HCT116 (cell line): ENCODE results near the gene ATXN7L1. TPM values are rescaled to one million over a fixed set of nuclear protein-coding genes. Genes with fewer than 3 reads are reported as not detected.

ENCODE experiments used
- ATAC-seq: fragments of 200-7000 bp; cut with Tn5 transposase; 2 replicates; pipeline ENCODE4 v1.9.1; 2020; ENCODE audit warnings: mild to moderate bottlenecking, moderate library complexity
- BruUV-seq: library from RNA; stranded (reverse); fragments of 400-500 nt; replicated peaks from 2 replicates; lab custom pipeline; 2021; lab: Mats Ljungman, UMichigan
- CTCF ChIA-PET: fragments of 300-600 bp; sonication (Branson Sonifier 250); formaldehyde crosslinking; loops from one replicate; lab custom pipeline; 2021; ENCODE audit warnings: antibody characterized with exemption; lab: Charles Lee
- POLR2A ChIA-PET: fragments of 300-600, 350-600 bp; sonication (Branson Sonifier 250); formaldehyde crosslinking; loops from one replicate; lab custom pipeline; 2021; ENCODE audit warnings: antibody characterized with exemption; lab: Charles Lee
- RAD21 ChIA-PET, 2 experiments: fragments of 300-600 bp; sonication (Branson Sonifier 250); formaldehyde crosslinking; loops; one replicate each; lab custom pipeline; 2023; ENCODE audit warnings: low total read pairs in 2 of 2; ENCODE audit not compliant: uncharacterized antibody in 2 of 2, unreplicated experiment in 2 of 2, low non-redundant PET in 1 of 2; lab: Charles Lee
- DNase-seq: peaks from one replicate; pipeline ENCODE4 v3.0.0-alpha.2; 2010; ENCODE audit warnings: low read depth, low spot score
- H2AFZ ChIP-seq: fragments of 200-600 bp; shearing (Covaris generic), sonication (generic); 2 replicates; pipeline ENCODE4 v1.6.1; 2017; ENCODE audit warnings: low read depth, mixed run types, mixed read lengths, antibody characterized with exemption, low read length; ENCODE audit not compliant: poor library complexity, severe bottlenecking
- H3K27ac ChIP-seq: 2 replicates; pipeline ENCODE4 v1.5.1; 2012; ENCODE audit warnings: low read depth, low read length
- H3K27me3 ChIP-seq: fragments of 200-600 bp; sonication (generic); 2 replicates; pipeline ENCODE4 v1.6.1; 2016; ENCODE audit warnings: mixed run types, low read length, mixed read lengths; ENCODE audit not compliant: insufficient read depth
- H3K36me3 ChIP-seq, 2 experiments: fragments of 200-500 bp in 1 of 2; fragments of 200-600 bp in 1 of 2; sonication (Bioruptor generic) in 1 of 2; sonication (generic) in 1 of 2; 2 replicates each; pipeline versions ENCODE4 v1.5.1 to v1.6.1; 2014 to 2016; ENCODE audit warnings: low read length in 2 of 2, inconsistent platforms in 1 of 2, mixed read lengths in 1 of 2, mixed run types in 1 of 2; ENCODE audit not compliant: insufficient read depth in 2 of 2, control insufficient read depth in 1 of 2
- H3K4me1 ChIP-seq, 2 experiments: fragments of 200-600 bp in 1 of 2; sonication (generic) in 1 of 2; 2 replicates each; pipeline versions ENCODE4 v1.5.1 to v1.6.1; 2012 to 2017; ENCODE audit warnings: low read length in 2 of 2, inconsistent platforms in 1 of 2, mild to moderate bottlenecking in 1 of 2, mixed read lengths in 1 of 2, mixed run types in 1 of 2, moderate library complexity in 1 of 2; ENCODE audit not compliant: insufficient read depth in 2 of 2, control insufficient read depth in 1 of 2
- H3K4me2 ChIP-seq: fragments of 200-600 bp; sonication (generic); 2 replicates; pipeline ENCODE4 v1.6.1; 2017; ENCODE audit warnings: mixed run types, low read length, mixed read lengths
- H3K4me3 ChIP-seq, 2 experiments: fragments of 200-600 bp in 1 of 2; sonication (generic) in 1 of 2; replicated peaks in 1 of 2; 2 replicates each; pipeline ENCODE4 v1.5.1; 2011 to 2016; ENCODE audit warnings: low read length in 2 of 2, control low read depth in 1 of 2, low read depth in 1 of 2, mild to moderate bottlenecking in 1 of 2, mixed read lengths in 1 of 2, mixed run types in 1 of 2
- H3K79me2 ChIP-seq: fragments of 200-600 bp; sonication (generic); 2 replicates; pipeline ENCODE4 v1.6.1; 2017; ENCODE audit warnings: mild to moderate bottlenecking, mixed run types, low read length, moderate library complexity, mixed read lengths; ENCODE audit not compliant: insufficient read depth
- H3K9ac ChIP-seq: fragments of 200-600 bp; sonication (generic); 2 replicates; pipeline ENCODE4 v1.6.1; 2016; ENCODE audit warnings: low read length, mixed read lengths
- H3K9me2 ChIP-seq: fragments of 200-600 bp; sonication (generic), shearing (Covaris generic); 2 replicates; pipeline ENCODE4 v1.6.1; 2017; ENCODE audit warnings: mixed run types, mild to moderate bottlenecking, moderate library complexity; ENCODE audit not compliant: insufficient read depth
- H3K9me3 ChIP-seq, 2 experiments: fragments of 200-500 bp in 1 of 2; fragments of 200-600 bp in 1 of 2; sonication (Bioruptor generic) in 1 of 2; sonication (generic) in 1 of 2; 2 replicates each; pipeline ENCODE4 v1.6.1; 2014 to 2017; ENCODE audit warnings: low read length in 2 of 2, mixed read lengths in 2 of 2, inconsistent platforms in 1 of 2, low read depth in 1 of 2, mild to moderate bottlenecking in 1 of 2, mixed run types in 1 of 2, moderate library complexity in 1 of 2; ENCODE audit not compliant: control insufficient read depth in 1 of 2, insufficient read depth in 1 of 2
- H4K20me1 ChIP-seq: fragments of 200-600 bp; sonication (generic), shearing (Covaris generic); 2 replicates; pipeline ENCODE4 v1.6.1; 2017; ENCODE audit warnings: mixed run types, mild to moderate bottlenecking, moderate library complexity; ENCODE audit not compliant: insufficient read depth
- ATF3 ChIP-seq: IDR thresholded peaks from 2 replicates; pipeline ENCODE4 v1.6.1; 2012
- CBX3 ChIP-seq: IDR thresholded peaks from 2 replicates; pipeline ENCODE4 v1.6.1; 2012; ENCODE audit warnings: low read depth
- CEBPB ChIP-seq: IDR thresholded peaks from 2 replicates; pipeline ENCODE4 v1.6.1; 2012; ENCODE audit warnings: low read depth
- CTCF ChIP-seq, 3 experiments: fragments of 200-600 bp in 1 of 3; sonication (generic) in 1 of 3; IDR thresholded peaks in 2 of 3; conservative IDR thresholded peaks in 1 of 3; 2 replicates each; pipeline ENCODE4 v1.5.1; 2012 to 2017; ENCODE audit warnings: low read depth in 2 of 3, low read length in 2 of 3, antibody characterized with exemption in 1 of 3, borderline replicate concordance in 1 of 3, control low read depth in 1 of 3, mild to moderate bottlenecking in 1 of 3, mixed read lengths in 1 of 3, mixed run types in 1 of 3, moderate library complexity in 1 of 3; ENCODE audit not compliant: insufficient read depth in 1 of 3
- EZH2 ChIP-seq: fragments of 200-600 bp; sonication (generic); IDR thresholded peaks from 2 replicates; pipeline ENCODE4 v1.6.1; 2017; ENCODE audit warnings: antibody characterized with exemption, mixed run types
- EZH2phosphoT487 ChIP-seq: fragments of 200-600 bp; IDR thresholded peaks from 2 replicates; pipeline ENCODE4 v1.6.1; 2018; ENCODE audit warnings: antibody characterized with exemption, borderline replicate concordance
- FOSL1 ChIP-seq: IDR thresholded peaks from 2 replicates; pipeline ENCODE4 v1.6.1; 2012; ENCODE audit warnings: low read depth
- JUND ChIP-seq: IDR thresholded peaks from 2 replicates; pipeline ENCODE4 v1.6.1; 2012
- MAX ChIP-seq: IDR thresholded peaks from 2 replicates; pipeline ENCODE4 v1.6.1; 2012
- POLR2A ChIP-seq: IDR thresholded peaks from 2 replicates; pipeline ENCODE4 v1.7.0; 2011; ENCODE audit warnings: borderline replicate concordance; ENCODE audit not compliant: insufficient read depth, insufficient read length; ENCODE audit errors: extremely low read depth
- POLR2AphosphoS5 ChIP-seq: IDR thresholded peaks from 2 replicates; pipeline ENCODE4 v1.6.1; 2011; ENCODE audit warnings: mild to moderate bottlenecking, low read depth, low read length, moderate library complexity
- REST ChIP-seq: IDR thresholded peaks from 2 replicates; pipeline ENCODE4 v1.6.1; 2012; ENCODE audit warnings: low read depth
- SIN3A ChIP-seq: IDR thresholded peaks from 2 replicates; pipeline ENCODE4 v1.6.1; 2012; ENCODE audit warnings: low read depth
- SP1 ChIP-seq: IDR thresholded peaks from 2 replicates; pipeline ENCODE4 v1.6.1; 2012; ENCODE audit warnings: low read depth
- SRF ChIP-seq: IDR thresholded peaks from 2 replicates; pipeline ENCODE4 v1.6.1; 2012; ENCODE audit warnings: low read depth
- YY1 ChIP-seq: IDR thresholded peaks from 2 replicates; pipeline ENCODE4 v1.6.1; 2011; ENCODE audit warnings: low read length, low read depth, moderate library complexity, mild to moderate bottlenecking; ENCODE audit not compliant: insufficient replicate concordance; ENCODE audit errors: extremely low read depth
- ZBTB33 ChIP-seq: IDR thresholded peaks from 2 replicates; pipeline ENCODE4 v1.6.1; 2011; ENCODE audit warnings: mild to moderate bottlenecking, low read length, moderate library complexity; ENCODE audit not compliant: insufficient replicate concordance; ENCODE audit errors: extremely low read depth
- ZFX ChIP-seq: fragments of 450-650 bp; IDR thresholded peaks from 2 replicates; pipeline ENCODE4 v1.6.1; 2017
- intact Hi-C: fragments of 100-400 bp; cut with micrococcal nuclease; formaldehyde crosslinking; loops from 2 replicates; pipeline ENCODE4 v1.10.0; 2022
- total RNA-seq: library from RNA; stranded (reverse); gene quantifications from one replicate; pipeline ENCODE4 v1.2.1, GENCODE V29; 2021; ENCODE audit not compliant: unreplicated experiment

ATXN7L1 gene
- total RNA-seq, 1 experiment from 2014 or later: 11.5 TPM

GRCh38 chr7:105712877-105713276 lies 163.5 kb downstream of the ATXN7L1 start:
- ATAC-seq (no peak), DNase-seq (no peak)
- H3K27me3 ChIP-seq: no peaks in the 10 kb centered on the region
- no peaks in the 10 kb centered on the region for H3K79me2 ChIP-seq
- intact Hi-C loops: no loop called here
- BruUV-seq: no TSS peak
- RAD21 ChIA-PET: no interaction called here
- H3K9me2 ChIP-seq: no peaks in the 10 kb centered on the region
- peaks cover 7 to 12% of the 10 kb centered on the region in 2 experiments; a peak in 3 of 4 replicates for H3K9me3 ChIP-seq
- H3K9ac ChIP-seq: no peak overlapping the region
- H3K4me1 ChIP-seq: peaks cover 0 to 4% of the 10 kb centered on the region in 2 experiments; a peak in 1 of 4 replicates
- TF ChIP-seq ATF3 (no peak), POLR2AphosphoS5 (no peak), CEBPB (no peak), REST (no peak), MAX (no peak), EZH2 (no peak), SIN3A (no peak), FOSL1 (no peak), ZFX (no peak), CBX3 (no peak), EZH2phosphoT487 (no peak), CTCF (IDR thresholded peaks at IDR 0.05 in 2 of 3, conservative IDR thresholded peaks at IDR 0.05 in 1 of 3; ENCODE audit: borderline replicate concordance in 1 of 3, insufficient read depth in 1 of 3, low read depth in 2 of 3, low read length in 2 of 3) (no peak), JUND (no peak), ZBTB33 (no peak), POLR2A (no peak), SP1 (no peak), YY1 (no peak), SRF (no peak)
- no peak overlapping the region for H3K4me3 ChIP-seq
- POLR2A ChIA-PET: no interaction called here
- no peak overlapping the region for H3K4me2 ChIP-seq
- CTCF ChIA-PET: no interaction called here
- no peaks in the 10 kb centered on the region for H4K20me1 ChIP-seq
- H3K36me3 ChIP-seq: no peaks in the 10 kb centered on the region
- H3K27ac ChIP-seq: no peak overlapping the region
- no peak overlapping the region for H2AFZ ChIP-seq
